NCI-H146 treated with DMSO at 0.1 percent for 48 hours (cell line): ENCODE data around the gene GNL2.
"Not testable (repeated sequence)": the region's sequence is repeated elsewhere in the genome, so short reads cannot be mapped to it uniquely, and the experiment has no call there.

Source experiments
- DNase-seq: peaks from one replicate; lab custom pipeline; 2025; ENCODE audit not compliant: unreplicated experiment; lab: John Stamatoyannopoulos, UW

GNL2 gene

DNA sequence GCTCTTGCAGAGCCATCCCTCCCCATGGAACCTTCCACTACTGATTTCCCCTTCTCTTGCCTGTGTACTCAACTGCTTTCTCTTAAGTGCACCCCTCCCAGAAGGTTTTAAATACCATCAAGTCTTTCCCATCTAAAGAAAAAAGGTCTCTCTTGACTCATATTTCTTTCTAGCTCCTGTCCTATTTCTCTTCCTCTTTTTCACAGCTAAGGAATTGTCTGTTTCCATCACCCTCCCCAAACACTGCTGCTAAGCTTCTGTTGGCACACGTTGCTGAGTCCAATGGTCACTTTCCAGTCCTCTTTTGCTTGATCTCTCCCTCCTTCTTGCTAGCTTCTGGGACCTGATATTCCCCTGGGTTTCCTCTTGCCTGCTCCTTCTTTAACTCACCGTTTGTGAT is 13.3 kb upstream of the GNL2 start:
- no peak for DNase-seq

DNA sequence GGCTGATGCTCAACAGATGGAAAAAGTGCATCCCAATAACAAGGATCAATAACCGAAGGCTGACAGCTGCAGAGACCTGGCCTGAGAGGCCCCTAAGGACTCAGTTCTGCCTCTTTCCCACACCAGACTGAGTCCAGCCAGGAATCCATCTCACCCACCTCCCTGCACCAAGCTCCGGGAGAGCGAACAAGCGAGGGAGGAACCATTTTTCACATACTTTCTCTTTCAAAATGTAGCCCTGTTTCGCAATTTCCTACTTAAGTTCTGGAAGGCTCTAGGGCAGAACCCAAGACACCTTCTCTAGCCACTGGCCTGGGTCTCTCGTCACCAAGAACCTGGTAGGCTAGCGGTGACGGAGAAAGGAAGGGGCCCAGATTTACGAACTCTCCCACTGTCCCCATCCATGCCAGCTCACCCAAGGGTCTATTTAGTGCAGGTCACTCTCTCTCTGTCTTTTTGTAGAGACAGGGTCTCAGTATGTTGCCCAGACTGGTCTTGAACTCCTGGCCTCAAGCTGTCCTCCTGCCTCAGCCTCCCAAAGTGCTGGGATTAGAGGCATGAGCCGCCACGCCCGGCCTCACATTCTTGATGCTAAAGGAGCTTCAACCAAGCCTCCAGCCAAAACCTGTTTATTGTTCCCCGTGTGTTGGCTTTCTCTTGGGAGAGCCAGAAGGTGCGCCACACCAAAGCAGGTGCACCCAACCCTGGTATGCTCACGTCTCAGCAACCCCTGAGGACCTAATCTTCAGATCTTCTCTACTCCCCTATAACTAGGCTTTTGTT is 10.9 kb upstream of the GNL2 start:
- DNase-seq: no peak

DNA sequence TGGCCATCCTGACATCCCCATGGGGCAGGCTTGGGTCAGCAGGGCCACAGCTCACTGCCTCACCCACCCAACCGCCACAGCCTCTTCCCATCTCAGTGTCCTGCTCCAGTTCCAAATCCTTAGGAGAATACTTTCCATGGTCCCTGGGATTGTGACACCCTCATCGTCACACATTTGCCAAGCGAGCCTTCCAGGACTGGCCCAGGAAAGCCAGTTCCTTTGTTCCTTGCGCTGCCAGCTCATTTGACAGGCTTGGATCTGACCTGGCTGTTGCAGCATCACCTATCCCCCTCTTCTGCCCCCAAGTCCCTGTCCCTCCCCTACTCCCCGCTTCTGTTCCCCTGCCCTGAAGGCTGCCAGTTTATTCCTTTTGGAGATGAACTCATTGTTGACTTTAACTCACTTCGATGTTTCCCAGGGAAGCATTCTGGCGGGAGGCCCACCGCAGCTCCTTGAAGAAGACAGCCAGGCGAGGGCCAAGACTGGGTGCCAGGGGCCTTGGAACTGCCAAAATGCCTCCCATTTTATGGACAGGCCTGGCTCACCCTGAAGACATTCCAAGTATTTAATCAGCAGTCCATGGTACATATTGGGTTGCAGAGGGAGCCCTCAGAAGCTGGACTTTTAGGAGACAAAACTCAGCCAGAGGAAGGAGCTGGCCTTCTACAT is 10.2 kb upstream of the GNL2 start:
- DNase-seq: no peak

DNA sequence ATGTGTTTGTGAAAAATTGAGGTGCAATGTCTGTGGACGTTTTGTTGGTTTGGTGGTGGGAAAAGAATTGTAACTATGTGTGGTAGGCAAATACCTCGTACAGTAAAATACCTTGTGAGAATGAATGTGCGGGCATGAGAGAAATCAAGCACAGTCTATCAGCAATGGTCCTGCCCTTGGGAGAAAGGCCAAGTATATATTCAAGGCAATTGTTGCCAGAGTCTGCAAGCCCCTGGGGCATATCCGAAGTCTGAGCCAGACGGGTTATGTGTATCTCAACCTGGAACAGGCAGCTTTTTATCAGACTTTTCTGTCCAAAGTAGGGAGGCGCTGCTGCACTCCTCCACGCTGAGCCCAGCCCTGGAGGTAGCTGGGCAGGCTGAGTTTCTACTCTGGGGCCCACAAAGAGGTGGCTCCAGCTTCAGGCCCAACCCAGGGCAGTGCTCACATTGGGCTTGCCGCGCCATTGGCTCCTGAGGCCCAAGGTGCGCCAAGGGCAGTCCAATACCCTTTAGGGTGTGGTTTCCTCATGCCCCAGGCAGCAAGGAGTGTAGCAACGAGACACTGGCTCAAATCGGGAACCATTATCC is 9.4 kb upstream of the GNL2 start:
- DNase-seq: no peak

DNA sequence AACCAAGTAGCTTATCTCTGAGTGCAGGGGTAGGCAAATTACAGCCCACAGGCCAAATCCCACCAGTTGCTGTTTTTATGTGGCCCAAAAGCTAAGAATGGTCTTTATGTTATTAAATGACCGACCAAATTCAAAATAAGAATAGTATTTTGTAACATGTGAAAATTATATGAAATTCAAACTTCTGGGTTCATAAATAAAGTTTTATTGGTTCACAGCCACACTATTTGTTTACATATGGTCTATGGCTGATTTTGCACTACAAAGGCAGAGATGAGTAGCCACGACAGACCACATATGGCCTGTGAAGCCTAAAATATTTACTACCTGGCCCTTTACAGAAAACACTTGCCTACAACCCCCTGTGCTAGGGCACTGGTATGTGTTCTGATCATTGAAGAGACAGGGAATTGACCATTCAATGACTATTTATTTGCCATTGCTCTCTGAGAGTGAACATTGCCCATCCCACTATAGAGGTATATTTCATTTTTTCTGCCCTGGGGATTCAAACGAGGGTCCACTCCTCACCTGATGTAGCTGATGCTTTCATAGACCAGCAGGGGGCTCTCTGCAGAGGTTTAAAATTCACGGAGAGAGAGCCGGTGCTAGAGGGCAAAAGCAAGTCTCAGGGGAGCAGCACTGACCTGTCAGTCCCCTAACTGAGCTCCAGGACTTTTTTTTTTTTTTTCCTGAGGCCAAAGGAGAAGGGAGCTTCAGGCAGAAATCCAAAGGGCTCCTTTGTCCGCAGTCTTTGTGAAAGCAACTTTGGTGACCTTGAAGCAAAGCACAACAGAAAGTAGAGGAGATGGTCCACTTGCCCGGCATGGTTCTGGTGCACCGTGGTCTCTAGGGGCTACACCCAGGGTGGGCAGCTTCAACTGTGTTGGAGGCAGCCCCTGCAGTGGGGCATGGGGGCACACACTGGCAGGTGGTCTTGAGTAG is 7.3 kb upstream of the GNL2 start:
- DNase-seq: peak; percentile 29

DNA sequence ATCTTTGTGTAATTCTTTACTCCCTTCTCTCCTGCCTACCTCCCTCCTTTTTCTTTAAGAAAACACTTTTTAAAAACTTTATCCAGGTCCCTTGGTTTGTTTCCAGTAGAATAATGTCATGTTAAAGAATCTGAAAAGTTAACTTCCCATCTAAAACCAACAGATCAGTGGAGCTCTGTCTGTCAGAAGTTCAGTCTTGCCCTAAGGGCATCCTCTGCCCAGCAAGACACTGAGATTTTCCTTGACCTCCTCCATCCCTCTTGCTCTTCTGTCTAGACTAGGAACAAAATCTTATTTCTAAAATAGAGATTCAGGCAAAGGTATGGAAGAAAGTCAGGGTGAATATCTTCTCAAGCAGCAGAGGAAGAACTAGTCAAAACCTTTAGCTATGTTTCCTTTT is 5.7 kb upstream of the GNL2 start:
- no peak for DNase-seq

DNA sequence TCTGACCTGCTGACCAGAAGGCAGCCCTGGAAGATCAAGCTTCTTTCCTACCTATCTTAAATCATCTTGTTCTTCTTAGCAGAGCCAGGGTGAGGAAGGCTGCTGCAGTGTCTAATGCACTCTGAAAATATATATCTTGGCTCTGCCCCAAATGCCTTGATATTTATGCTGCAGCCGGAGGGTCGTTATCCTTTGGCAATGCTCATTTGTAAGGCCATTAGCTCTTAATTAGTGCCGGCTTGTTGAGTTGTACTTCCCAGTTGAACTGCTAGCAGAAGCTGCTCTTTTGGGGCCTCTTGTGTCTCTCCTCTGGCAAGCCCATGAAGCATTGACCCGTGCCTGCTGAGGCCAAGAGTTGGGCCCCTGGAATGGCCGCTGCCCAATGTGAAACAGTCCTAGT is 4.2 kb upstream of the GNL2 start:
- DNase-seq: no peak

DNA sequence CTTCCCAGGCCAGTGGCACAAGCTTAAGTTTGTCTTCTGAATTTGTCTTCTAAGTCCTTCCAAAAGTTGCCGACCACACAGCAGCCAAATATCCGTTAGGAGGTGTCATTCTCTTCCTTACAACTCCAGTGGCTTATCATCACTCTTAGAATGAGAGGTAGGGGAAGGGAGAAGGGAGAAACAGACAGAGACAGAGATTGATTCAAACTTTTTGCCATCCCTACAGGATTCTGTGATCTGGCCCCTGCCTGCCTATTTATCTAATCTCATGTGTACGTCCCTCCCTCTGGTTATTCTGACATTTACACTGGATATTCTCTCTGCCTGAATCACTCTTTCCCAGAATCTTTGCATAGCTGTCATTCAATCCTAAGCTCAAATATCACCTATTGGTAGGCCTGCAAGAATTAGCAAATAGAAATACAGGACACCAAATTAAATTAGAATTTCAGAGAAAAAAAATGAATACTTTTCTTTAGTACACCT is 488 bp upstream of the GNL2 start:
- no peak for DNase-seq

DNA sequence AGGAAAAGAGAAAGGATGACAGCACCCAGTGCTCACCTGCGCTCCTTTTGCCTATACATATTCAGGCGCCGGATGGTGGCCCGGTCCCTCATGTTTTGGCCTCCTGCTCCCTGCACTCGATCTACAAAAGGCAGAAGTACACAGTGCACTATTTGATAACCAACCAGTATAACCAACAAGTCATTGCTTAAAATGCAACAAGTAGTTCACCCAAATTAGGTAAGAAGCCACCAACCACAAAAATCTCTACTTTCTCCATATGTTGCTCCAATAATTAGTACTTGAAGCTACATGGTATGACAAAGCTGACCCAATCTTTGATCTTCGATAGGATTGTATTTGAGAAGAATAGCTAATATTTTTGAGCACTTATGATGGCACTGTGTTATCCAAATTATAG is 2.0 kb downstream of the GNL2 start:
- no peak for DNase-seq

DNA sequence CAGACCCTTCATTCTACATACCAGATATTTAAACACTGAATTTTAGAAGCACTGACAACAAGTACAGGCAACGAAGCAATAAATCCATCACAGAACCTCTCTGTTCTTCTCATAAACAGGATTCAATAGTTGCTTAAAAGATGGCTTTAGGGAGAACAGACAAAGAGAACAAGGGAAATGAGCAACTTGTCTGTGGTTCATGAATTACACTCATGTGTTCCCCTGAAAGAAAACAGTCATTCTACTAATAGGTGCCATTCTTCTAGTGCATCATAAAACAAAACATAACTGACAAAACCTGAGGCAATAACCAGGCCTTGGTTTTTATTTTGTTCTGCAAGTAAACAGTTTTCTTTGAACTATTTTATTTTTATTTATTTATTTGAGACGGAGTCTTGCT is 6.8 kb downstream of the GNL2 start:
- DNase-seq: no peak

DNA sequence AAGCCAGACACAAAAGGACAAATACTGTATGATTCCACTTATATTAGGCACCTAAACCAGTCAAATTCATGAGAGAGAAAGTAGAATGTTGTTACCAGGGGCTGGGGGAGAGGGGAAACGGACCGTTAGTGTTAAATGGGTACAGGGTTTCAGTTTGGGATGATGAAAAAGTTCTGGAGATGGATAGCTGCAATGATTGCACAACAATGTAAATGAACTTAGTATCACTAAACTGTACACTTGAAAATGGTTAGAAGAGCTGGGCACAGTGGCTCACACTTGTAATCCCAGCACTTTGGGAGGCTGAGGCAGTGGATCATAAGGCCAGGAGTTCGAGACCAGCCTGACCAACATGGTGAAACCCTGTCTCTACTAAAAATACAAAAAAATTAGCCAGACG is 11.2 kb downstream of the GNL2 start:
- not testable (repeated sequence) for DNase-seq

DNA sequence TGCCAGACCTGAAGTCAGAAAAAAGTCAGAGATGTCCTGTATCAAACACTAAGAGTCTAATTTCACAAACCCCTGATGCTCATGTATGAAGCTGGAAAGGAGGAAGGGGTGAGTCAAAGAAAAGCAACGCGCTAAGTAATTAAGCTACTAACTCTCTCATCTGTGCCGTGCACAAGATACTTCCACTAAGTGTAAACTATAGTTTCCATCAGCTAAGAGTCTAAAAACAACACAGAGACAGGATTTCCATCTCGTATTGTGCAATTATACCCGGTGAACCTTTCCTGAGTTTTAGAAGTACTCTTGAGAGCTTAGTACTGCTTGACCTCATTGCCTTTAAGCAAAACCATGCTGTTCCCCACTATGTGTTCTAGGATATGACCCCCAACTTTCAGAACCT is 20.0 kb downstream of the GNL2 start:
- DNase-seq: no peak

DNA sequence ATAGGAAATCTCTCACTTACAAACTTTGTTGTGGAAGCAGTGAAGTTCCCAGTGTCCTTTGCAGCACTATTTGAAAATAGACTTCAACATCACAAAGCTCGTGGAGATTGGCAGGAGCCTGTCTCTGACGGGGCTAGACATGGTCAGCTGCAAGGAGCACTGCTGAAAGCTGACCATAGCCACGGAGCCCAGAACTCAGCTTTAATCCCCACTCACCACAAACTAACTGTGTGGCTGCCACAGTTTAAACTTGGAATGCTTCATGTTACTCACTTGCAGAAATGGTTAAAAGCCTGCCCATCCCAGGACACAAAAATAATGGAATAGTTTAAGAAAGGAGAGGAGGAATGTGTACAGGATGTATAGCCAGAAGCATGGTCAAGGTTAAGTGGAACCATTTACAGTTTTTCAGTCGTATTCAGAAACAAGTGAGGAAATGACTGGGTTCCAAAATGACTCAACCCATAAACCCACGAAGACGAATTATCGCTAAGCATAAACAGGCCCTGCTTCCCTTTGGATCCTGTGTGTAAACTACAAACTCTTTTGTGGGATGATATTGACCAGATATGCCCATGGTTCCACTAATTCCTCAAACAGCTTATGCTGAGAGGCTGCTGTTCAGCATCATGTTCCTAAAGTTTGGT is 20.8 kb downstream of the GNL2 start:
- no peak for DNase-seq

DNA sequence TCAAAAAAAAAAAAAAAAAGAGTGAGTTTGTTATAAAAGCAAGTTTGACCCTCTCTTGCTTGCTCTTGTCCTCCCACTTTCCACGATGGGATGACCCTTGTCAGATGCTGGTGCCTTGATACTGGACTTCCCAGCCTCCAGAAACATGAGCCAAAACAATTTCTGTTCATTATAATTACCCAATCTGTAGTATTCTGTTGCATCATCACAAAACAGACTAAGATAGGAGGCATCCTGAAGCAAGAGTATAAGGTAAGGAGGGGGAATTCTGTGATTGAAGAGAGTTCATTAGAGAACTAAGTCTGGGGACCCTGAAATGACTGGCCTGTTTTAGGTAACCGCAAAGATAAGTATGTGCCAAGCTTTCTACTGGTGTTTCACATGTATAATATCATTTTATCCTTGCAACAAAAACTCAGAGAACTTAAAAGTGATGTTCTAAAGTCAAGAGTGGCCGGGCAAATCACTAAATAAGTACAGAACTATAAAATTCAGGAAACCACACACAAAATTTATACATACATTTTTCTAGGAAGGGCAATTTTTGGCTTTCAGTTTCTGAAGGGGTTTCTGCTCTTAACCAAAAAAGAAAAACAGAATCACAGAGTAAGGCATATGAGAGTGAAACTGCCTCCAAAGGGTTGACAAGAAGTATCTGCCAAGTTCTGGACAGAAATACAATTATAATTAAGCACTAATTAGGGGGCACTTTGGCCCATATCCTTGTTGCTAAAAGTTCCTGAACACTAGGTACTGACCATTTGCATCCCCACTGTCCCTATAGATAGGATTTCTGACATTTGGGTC is 25.0 kb downstream of the GNL2 start:
- DNase-seq: no peak

DNA sequence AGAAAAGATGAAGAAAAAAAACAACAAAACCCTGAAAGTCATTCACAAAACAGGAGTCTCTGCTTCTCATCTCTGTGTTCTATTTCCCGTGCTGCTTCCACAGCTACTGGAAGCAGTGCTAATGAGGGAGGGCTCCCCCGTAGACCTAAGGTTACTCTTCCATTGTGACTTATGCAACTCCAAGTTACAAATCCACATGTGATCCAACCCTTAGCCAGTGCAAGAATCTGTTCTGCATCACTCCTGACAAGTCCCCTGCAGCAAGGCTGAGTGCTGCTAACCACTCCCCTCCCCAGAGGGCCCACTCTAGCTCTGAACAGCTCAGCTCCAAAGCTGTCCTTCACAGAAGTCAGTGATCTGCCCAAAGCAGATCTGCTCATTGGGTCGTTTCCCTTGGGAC is 28.7 kb downstream of the GNL2 start:
- DNase-seq: no peak

DNA sequence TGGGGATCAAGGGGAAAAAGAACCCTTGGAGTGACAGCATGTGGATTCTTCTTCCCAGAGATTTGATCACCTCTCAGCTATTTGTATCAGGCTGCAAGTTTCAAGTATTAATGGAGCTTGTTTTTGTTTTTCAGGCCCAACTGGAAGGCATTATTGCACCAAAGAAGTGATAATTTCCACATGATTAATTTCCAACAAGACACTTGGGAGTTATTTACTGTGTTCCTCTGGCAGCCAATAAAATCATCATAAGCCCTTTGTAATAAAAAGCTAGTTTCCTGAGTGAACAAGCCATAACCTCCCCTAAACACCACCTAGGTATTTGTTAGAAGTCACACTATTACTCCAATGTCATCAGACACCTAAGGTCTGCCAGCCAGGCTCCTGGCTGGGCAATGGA is 30.8 kb downstream of the GNL2 start:
- DNase-seq: no peak

DNA sequence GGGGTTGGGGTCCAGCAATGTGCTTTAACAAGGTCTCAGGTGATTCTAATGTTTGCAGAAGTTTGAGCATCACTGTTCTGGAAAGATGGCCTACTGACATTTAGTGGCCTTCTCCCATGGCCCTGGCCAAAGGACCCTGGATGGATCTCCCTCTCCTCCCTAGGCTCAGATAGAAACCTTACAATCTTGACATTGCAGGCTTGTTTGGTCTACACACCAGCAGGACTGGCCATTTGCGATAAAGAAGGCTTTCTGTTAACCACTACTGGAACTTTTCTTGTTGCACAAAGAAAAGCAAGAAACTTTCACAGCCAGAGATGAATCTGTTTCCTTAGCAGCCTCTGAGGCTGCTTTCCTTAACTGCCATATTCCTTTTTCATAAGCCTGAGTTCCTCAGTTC is 32.8 kb downstream of the GNL2 start:
- no peak for DNase-seq

DNA sequence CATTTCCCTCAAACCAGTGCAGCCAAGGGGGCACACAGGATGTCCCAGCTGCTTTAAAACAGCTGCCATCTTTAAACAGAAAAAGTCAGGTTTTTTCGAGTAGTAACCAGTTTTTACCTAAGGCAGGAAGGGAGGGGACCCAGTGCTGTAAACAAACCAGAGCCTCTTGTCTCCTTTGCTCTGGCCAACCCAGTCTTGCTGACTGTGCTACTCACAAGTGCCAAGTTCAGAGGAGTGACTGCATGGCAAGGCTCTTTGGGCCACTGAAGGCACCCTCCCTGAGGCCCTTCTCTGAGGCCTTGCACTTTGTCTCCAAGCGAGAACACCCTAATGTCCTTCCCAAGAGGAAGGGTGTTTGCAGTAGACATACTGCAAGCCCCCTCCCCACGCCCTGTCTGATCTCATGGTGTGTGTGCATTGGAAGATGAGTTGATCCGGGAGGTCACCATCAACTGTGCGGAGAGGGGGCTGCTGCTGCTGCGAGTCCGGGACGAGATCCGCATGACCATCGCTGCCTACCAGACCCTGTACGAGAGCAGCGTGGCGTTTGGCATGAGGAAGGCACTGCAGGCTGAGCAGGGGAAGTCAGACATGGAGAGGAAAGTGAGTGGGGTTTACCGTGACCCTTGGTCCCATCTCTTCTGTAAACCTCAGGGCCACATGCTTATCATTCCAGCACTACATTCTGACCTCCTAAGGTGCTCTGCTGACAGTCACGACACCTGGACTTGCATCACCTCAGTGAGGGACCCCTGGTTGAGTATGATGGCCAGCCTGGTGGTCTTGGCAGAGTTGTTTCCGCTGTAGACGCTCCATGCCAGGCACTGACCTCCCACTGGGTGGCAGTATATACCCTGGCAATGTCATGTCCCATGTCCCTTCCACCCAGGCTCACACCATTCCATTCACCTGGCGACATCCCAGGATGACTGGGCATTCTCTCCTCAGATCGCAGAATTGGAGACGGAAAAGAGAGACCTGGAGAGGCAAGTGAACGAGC is 34.3 kb downstream of the GNL2 start:
- DNase-seq: no peak
